OCI-LY7 (cell line): ENCODE data around the gene TNFRSF1B. TPM values are rescaled to one million over a fixed set of nuclear protein-coding genes. Genes with fewer than 3 reads are reported as not detected.

Experiments
- BruUV-seq: library from RNA; stranded (reverse); fragments of 400-500 nt; replicated peaks from 2 replicates; lab custom pipeline; 2021; lab: Mats Ljungman, UMichigan
- CTCF ChIA-PET: fragments of 300-600 bp; sonication (Branson Sonifier 250); formaldehyde crosslinking; loops from one replicate; lab custom pipeline; 2022; ENCODE audit warnings: antibody characterized with exemption; ENCODE audit not compliant: unreplicated experiment; lab: Charles Lee
- POLR2A ChIA-PET: fragments of 300-600 bp; sonication (Branson Sonifier 250); formaldehyde crosslinking; loops from one replicate; lab custom pipeline; 2022; ENCODE audit warnings: antibody characterized with exemption; lab: Charles Lee
- DNase-seq: peaks from one replicate; pipeline ENCODE4 v3.0.0-alpha.2; 2015; ENCODE audit warnings: low spot score
- H2AFZ ChIP-seq: fragments of 200-600 bp; sonication (generic), shearing (Covaris generic); 2 replicates; pipeline ENCODE4 v1.6.1; 2014; ENCODE audit warnings: mild to moderate bottlenecking, antibody characterized with exemption, low read length, moderate library complexity
- H3K27ac ChIP-seq: fragments of 200-600 bp; sonication (generic); 2 replicates; pipeline ENCODE4 v1.5.1; 2014; ENCODE audit warnings: mixed run types, low read depth, mild to moderate bottlenecking, moderate library complexity, low read length, inconsistent platforms; ENCODE audit not compliant: poor library complexity, severe bottlenecking
- H3K36me3 ChIP-seq: fragments of 200-600 bp; sonication (generic); 2 replicates; pipeline ENCODE4 v1.6.1; 2014; ENCODE audit warnings: mild to moderate bottlenecking, antibody characterized with exemption, low read length, moderate library complexity, mixed read lengths; ENCODE audit not compliant: insufficient read depth
- H3K4me1 ChIP-seq: fragments of 200-600 bp; sonication (generic); 2 replicates; pipeline ENCODE4 v1.5.1; 2014; ENCODE audit warnings: mild to moderate bottlenecking, low read length; ENCODE audit not compliant: insufficient read depth, poor library complexity, severe bottlenecking
- H3K4me2 ChIP-seq: fragments of 200-600 bp; sonication (generic); 2 replicates; pipeline ENCODE4 v1.6.1; 2014; ENCODE audit warnings: mild to moderate bottlenecking, low read length
- H3K4me3 ChIP-seq: fragments of 200-600 bp; sonication (generic); 2 replicates; pipeline ENCODE4 v1.5.1; 2014; ENCODE audit warnings: mild to moderate bottlenecking, low read depth, low read length; ENCODE audit not compliant: poor library complexity, severe bottlenecking
- H3K79me2 ChIP-seq: fragments of 200-600 bp; sonication (generic); 2 replicates; pipeline ENCODE4 v1.6.1; 2016; ENCODE audit warnings: low read depth, mild to moderate bottlenecking, low read length, moderate library complexity, mixed read lengths; ENCODE audit not compliant: insufficient read depth
- H3K9me2 ChIP-seq: fragments of 200-600 bp; sonication (generic); 2 replicates; pipeline ENCODE4 v1.6.1; 2016; ENCODE audit warnings: mild to moderate bottlenecking, low read length, mixed read lengths; ENCODE audit not compliant: insufficient read depth
- H3K9me3 ChIP-seq: fragments of 200-600 bp; sonication (generic); 2 replicates; pipeline ENCODE4 v1.6.1; 2014; ENCODE audit warnings: mild to moderate bottlenecking, mixed run types, low read length, mixed read lengths
- H4K20me1 ChIP-seq: fragments of 200-600 bp; sonication (generic); 2 replicates; pipeline ENCODE4 v1.6.1; 2014; ENCODE audit warnings: mild to moderate bottlenecking, antibody characterized with exemption, low read length, moderate library complexity, mixed read lengths; ENCODE audit not compliant: insufficient read depth
- CTCF ChIP-seq: fragments of 200-600 bp; sonication (generic); conservative IDR thresholded peaks from 2 replicates; pipeline ENCODE4 v1.5.1; 2014; ENCODE audit warnings: mild to moderate bottlenecking, antibody characterized with exemption, low read length, moderate library complexity, mixed read lengths
- EZH2phosphoT487 ChIP-seq: fragments of 200-600 bp; sonication (generic); IDR thresholded peaks from 2 replicates; pipeline ENCODE4 v1.6.1; 2018; ENCODE audit warnings: low read depth, borderline replicate concordance, mild to moderate bottlenecking, mixed run types, antibody characterized with exemption, low read length, moderate library complexity, mixed read lengths
- intact Hi-C: fragments of 100-400 bp; cut with micrococcal nuclease; formaldehyde crosslinking; loops from one replicate; pipeline ENCODE4 v1.10.0; 2022; ENCODE audit not compliant: unreplicated experiment
- total RNA-seq, 2 experiments: library from RNA; depleted of rRNA in 1 of 2; stranded (reverse); fragments of >200 nt in 1 of 2; shearing (Covaris generic) in 1 of 2; gene quantifications; 2 replicates each; pipeline ENCODE4 v1.2.3, GENCODE V29; 2014 to 2022

TNFRSF1B gene
- total RNA-seq, 2 experiments from 2014 or later = not detected

GRCh38 chr1:12232221-12232620 is 65.4 kb downstream of the TNFRSF1B start:
- no peaks in the 10 kb centered on the region for H3K9me2 ChIP-seq
- BruUV-seq = no TSS peak
- intact Hi-C loops = no loop called here
- DNase-seq = no peak
- no peak overlapping the region for H3K27ac ChIP-seq
- H3K4me3 ChIP-seq = no peak overlapping the region
- H2AFZ ChIP-seq = no peak overlapping the region
- no peaks in the 10 kb centered on the region for H4K20me1 ChIP-seq
- TF ChIP-seq CTCF = no peak
- no peak for TF ChIP-seq EZH2phosphoT487
- POLR2A ChIA-PET = no interaction called here
- H3K36me3 ChIP-seq = peaks cover 22% of the 10 kb centered on the region
- CTCF ChIA-PET = no interaction called here
- H3K79me2 ChIP-seq = peaks cover 13% of the 10 kb centered on the region; the same call in 1 of the 2 replicates
- no peaks in the 10 kb centered on the region for H3K9me3 ChIP-seq
- H3K4me2 ChIP-seq = peak overlapping the region; percentile 20; the same call in 1 of the 2 replicates
- H3K4me1 ChIP-seq = peaks cover 7% of the 10 kb centered on the region

- Histone ChIP-seq H3K79me2 (no peaks in the 10 kb centered on the region), H3K4me1 (no peaks in the 10 kb centered on the region), H3K36me3 (peaks cover 38% of the 10 kb centered on the region), H3K4me3 (no peak overlapping the region), H2AFZ (no peak overlapping the region), H3K4me2 (no peak overlapping the region), H3K27ac (no peak overlapping the region), H3K9me2 (no peaks in the 10 kb centered on the region), H3K9me3 (no peaks in the 10 kb centered on the region), H4K20me1 (no peaks in the 10 kb centered on the region)
- intact Hi-C loops = no loop called here
- DNase-seq = peak; percentile 4
- POLR2A ChIA-PET = interaction anchor here (1.5 kb wide), 1 partner anchor 9 kb away, joined by 6 read pairs; no protein-coding TSS in a partner anchor
- TF ChIP-seq EZH2phosphoT487 (no peak), CTCF (peak; percentile 82)
- BruUV-seq = no TSS peak
- CTCF ChIA-PET = no interaction called here
Measured at GRCh38 chr1:12244078-12244477, 77.3 kb downstream of the TNFRSF1B start.

GRCh38 chr1:12244585-12244984 is 77.8 kb downstream of the TNFRSF1B start:
- peaks cover 43% of the 10 kb centered on the region for H3K36me3 ChIP-seq
- H3K27ac ChIP-seq = no peak overlapping the region
- intact Hi-C loops = no loop called here
- no peaks in the 10 kb centered on the region for H3K9me2 ChIP-seq
- TF ChIP-seq CTCF (no peak), EZH2phosphoT487 (no peak)
- ChIA-PET POLR2A (no interaction called here), CTCF (no interaction called here)
- no peak overlapping the region for H3K4me2 ChIP-seq
- DNase-seq = no peak
- BruUV-seq = no TSS peak
- no peaks in the 10 kb centered on the region for H3K79me2 ChIP-seq
- no peaks in the 10 kb centered on the region for H3K9me3 ChIP-seq
- no peak overlapping the region for H3K4me3 ChIP-seq
- H4K20me1 ChIP-seq = no peaks in the 10 kb centered on the region
- H2AFZ ChIP-seq = no peak overlapping the region
- no peaks in the 10 kb centered on the region for H3K4me1 ChIP-seq
